ENCODE data around the gene SAMD1. TPM values are rescaled to one million over a fixed set of nuclear protein-coding genes. Genes with fewer than 3 reads are reported as not detected.

Gene SAMD1
- total and polyA plus RNA-seq, 2 of the 8 experiments (the other 6 are each of a cell fraction or from before 2014, with no cell fraction given): 40.0 to 100 TPM

- H3K9ac ChIP-seq (replicated peaks in 1 of 4; ENCODE audit: extremely low read depth in 1 of 4, low read depth in 3 of 4, low read length in 3 of 4): no peak overlapping the region
- H3K4me2 ChIP-seq (ENCODE audit: insufficient read depth in 1 of 2, low read depth in 2 of 2, low read length in 2 of 2): no peak overlapping the region
- no peak overlapping the region for H2BK5ac ChIP-seq (ENCODE audit: low read depth, low read length)
- H3K4me1 ChIP-seq (replicated peaks in 1 of 4; ENCODE audit: control insufficient read depth in 3 of 4, insufficient read depth in 4 of 4, low read length in 3 of 4): no peaks in the 10 kb centered on the region
- no peak overlapping the region for H2BK20ac ChIP-seq (ENCODE audit: low read length)
- no peak overlapping the region for H3K18ac ChIP-seq (ENCODE audit: extremely low read depth, low read length)
- TF ChIP-seq JUND (IDR thresholded peaks at IDR 0.05; ENCODE audit: low read length) (no peak), CBX5 (IDR thresholded peaks at IDR 0.05; ENCODE audit: low read depth, low read length) (no peak), TAF1 (IDR thresholded peaks at IDR 0.05; ENCODE audit: low read depth, low read length) (no peak), SIN3A (conservative IDR thresholded peaks at IDR 0.05 in 1 of 2, IDR thresholded peaks at IDR 0.05 in 1 of 2; ENCODE audit: low read depth in 1 of 2, low read length in 2 of 2) (no peak), NANOG (IDR thresholded peaks at IDR 0.05; ENCODE audit: insufficient read depth, low read depth, low read length, poor library complexity, severe bottlenecking) (no peak), CBX8 (IDR thresholded peaks at IDR 0.05; ENCODE audit: borderline replicate concordance, low read depth, low read length) (no peak), KDM5A (IDR thresholded peaks at IDR 0.05; ENCODE audit: low read length) (no peak), POLR2AphosphoS5 (IDR thresholded peaks at IDR 0.05; ENCODE audit: low read depth, low read length) (no peak), ASH2L (IDR thresholded peaks at IDR 0.05; ENCODE audit: low read length) (no peak), RNF2 (IDR thresholded peaks at IDR 0.05; ENCODE audit: borderline replicate concordance, low read depth, low read length, missing control alignments, poor library complexity, severe bottlenecking) (no peak), CTBP2 (IDR thresholded peaks at IDR 0.05; ENCODE audit: borderline replicate concordance, insufficient read depth, insufficient read length, low read length) (no peak), TBP (IDR thresholded peaks at IDR 0.05; ENCODE audit: low read depth, low read length) (no peak), SRF (IDR thresholded peaks at IDR 0.05; ENCODE audit: low read depth, low read length) (no peak), RFX5 (IDR thresholded peaks at IDR 0.05; ENCODE audit: borderline replicate concordance, low read depth, low read length) (no peak)
- 97% methylated on average over 8 of the region's 8 CpGs; no CpG with 5 or more reads in 1 of the 2 experiments for WGBS, 2 experiments (ENCODE audit: extremely low coverage in 1 of 2, insufficient coverage in 1 of 2, insufficient read length in 1 of 2, insufficient replicate concordance in 2 of 2, low coverage in 1 of 2, low lambda C conversion rate in 2 of 2, missing lambda C conversion rate in 1 of 2)
- no peak overlapping the region for H3K23ac ChIP-seq (ENCODE audit: insufficient read length)
- no peak for DNase-seq (ENCODE audit: low read depth in 1 of 2, low spot score in 2 of 2)
- no peak overlapping the region for H2AK5ac ChIP-seq (ENCODE audit: low read depth, low read length)
- no peaks in the 10 kb centered on the region for H3K27me3 ChIP-seq (replicated peaks in 1 of 4; ENCODE audit: control insufficient read depth in 3 of 4, extremely low read depth in 1 of 4, insufficient read depth in 3 of 4, low read length in 3 of 4)
- no peak overlapping the region for H2BK12ac ChIP-seq (ENCODE audit: low read depth, low read length)
- no peaks in the 10 kb centered on the region for H3K9me3 ChIP-seq (ENCODE audit: insufficient read depth in 2 of 2, low read depth in 1 of 2, low read length in 1 of 2)
- no peak overlapping the region for H3K14ac ChIP-seq (ENCODE audit: insufficient read length)
- peaks cover 1 to 2% of the 10 kb centered on the region in 2 experiments for H4K20me1 ChIP-seq (replicated peaks in 1 of 2; ENCODE audit: control insufficient read depth in 1 of 2, insufficient read depth in 2 of 2, low read length in 2 of 2)
- H2BK15ac ChIP-seq (ENCODE audit: low read length): no peak overlapping the region
- H3K79me2 ChIP-seq (ENCODE audit: control insufficient read depth in 1 of 2, insufficient read depth in 2 of 2, low read length in 2 of 2): no peaks in the 10 kb centered on the region
- H2BK120ac ChIP-seq (replicated peaks; ENCODE audit: low read depth, low read length): no peak overlapping the region
- H4K8ac ChIP-seq (ENCODE audit: extremely low read depth, insufficient read depth, low read length): no peak overlapping the region
- no peak for FAIRE-seq
- no peaks in the 10 kb centered on the region for H3K23me2 ChIP-seq (ENCODE audit: low read depth, low read length)
- no peak overlapping the region for H3K4me3 ChIP-seq (ENCODE audit: extremely low read depth in 1 of 4, insufficient read depth in 2 of 4, low read depth in 3 of 4, low read length in 4 of 4)
- no peak overlapping the region for H3K27ac ChIP-seq (ENCODE audit: low read depth, low read length)
- no peak overlapping the region for H3K56ac ChIP-seq (replicated peaks; ENCODE audit: insufficient read length, low read depth, low read length)
- no peak overlapping the region for H4K5ac ChIP-seq (ENCODE audit: insufficient read length, low read depth, low read length)
- no peak overlapping the region for H3K4ac ChIP-seq (replicated peaks; ENCODE audit: insufficient read length, low read depth, low read length)
- peaks cover 3% of the 10 kb centered on the region; the same call in 1 of the 2 replicates for H3K79me1 ChIP-seq (ENCODE audit: low read depth, low read length)
- H4K91ac ChIP-seq (replicated peaks; ENCODE audit: insufficient read length, low read length): no peak overlapping the region
- ChIA-PET POLR2A (ENCODE audit: partially characterized antibody) (interaction anchor here (0.6 to 1.5 kb wide), 2 partner anchors 10 to 301 kb away, joined by 3 read pairs; no protein-coding TSS in a partner anchor), CTCF (ENCODE audit: partially characterized antibody) (interaction anchor here (0.9 to 5.3 kb wide), 4 partner anchors 8 to 32 kb away, joined by 3 to 40 read pairs (median 3); a partner anchor contains a TSS)
- no peaks in the 10 kb centered on the region for H3K36me3 ChIP-seq (ENCODE audit: control insufficient read depth in 2 of 4, insufficient read depth in 4 of 4, low read length in 3 of 4)
- H2AFZ ChIP-seq (ENCODE audit: low read length): no peak overlapping the region
Observed at GRCh38 chr19:14105680-14106079, 15.1 kb upstream of the SAMD1 start.
